ENCODE measurements around the gene PCDHA1. TPM values are rescaled to one million over a fixed set of nuclear protein-coding genes. Genes with fewer than 3 reads are reported as not detected.
"Not testable (repeated sequence)": the region's sequence is repeated elsewhere in the genome, so short reads cannot be mapped to it uniquely, and the experiment has no call there.

The PCDHA1 gene
- total and polyA plus RNA-seq, 2 donors (not counting 3 experiments of a cell fraction or from before 2014, with no cell fraction given) = 0.04 TPM; not detected in 1

- H3K9ac ChIP-seq (replicated peaks; ENCODE audit: extremely low read depth, insufficient read depth, low read length); H3K36me3 ChIP-seq (ENCODE audit: control insufficient read depth in 2 of 2, extremely low read depth in 1 of 2, insufficient read depth in 2 of 2, low read length in 2 of 2); intact Hi-C loops (cut with micrococcal nuclease); H3K9me3 ChIP-seq (replicated peaks; ENCODE audit: control insufficient read depth, insufficient read depth, low read length); H3K4me2 ChIP-seq (ENCODE audit: insufficient read depth, low read length); H3K27me3 ChIP-seq (ENCODE audit: control insufficient read depth in 2 of 2, insufficient read depth in 2 of 2, low read length in 2 of 2); POLR2A ChIA-PET; H3K4me3 ChIP-seq (replicated peaks in 1 of 3; ENCODE audit: insufficient read depth in 1 of 3, low read depth in 1 of 3, low read length in 3 of 3); FAIRE-seq; H3K9me1 ChIP-seq (replicated peaks; ENCODE audit: control insufficient read depth, extremely low read depth, insufficient read depth, low read length); H3K79me2 ChIP-seq (ENCODE audit: control insufficient read depth, insufficient read depth, low read length); BruUV-seq (replicated peaks); H3K4me1 ChIP-seq (ENCODE audit: control insufficient read depth, extremely low read depth, insufficient read depth, low read length); H2AFZ ChIP-seq (ENCODE audit: low read depth, low read length); H3K27ac ChIP-seq (ENCODE audit: insufficient read depth, low read depth, low read length); DNase-seq (ENCODE audit: low read depth, low spot score); dilution Hi-C loops (cut with MboI; ENCODE audit: extremely low pct_ligation_motif_present, low sequenced_read_pairs); H4K20me1 ChIP-seq (replicated peaks; ENCODE audit: control insufficient read depth, extremely low read depth, insufficient read depth, low read length): not testable (repeated sequence)
- CTCF ChIA-PET = interaction anchor here (1.3 kb wide), 1 partner anchor 206 kb away, joined by 3 read pairs; no protein-coding TSS in a partner anchor
Measured at GRCh38 chr5:140829511-140830501, 43.9 kb downstream of the PCDHA1 start.

GRCh38 chr5:140833993-140834392 lies 48.1 kb downstream of the PCDHA1 start, which contains the start of gene PCDHA7:
Gene PCDHA7, plus strand, starts transcription at chr5:140834269. Its CDS starts 115 bp downstream, at chr5:140834384.
- Histone ChIP-seq H3K9me1 (replicated peaks; ENCODE audit: control insufficient read depth, extremely low read depth, insufficient read depth, low read length) (no peaks in the 10 kb centered on the region), H3K79me2 (ENCODE audit: control insufficient read depth, insufficient read depth, low read length) (no peaks in the 10 kb centered on the region), H2AFZ (ENCODE audit: low read depth, low read length) (no peak within 1 kb of the TSS), H3K9ac (replicated peaks; ENCODE audit: extremely low read depth, insufficient read depth, low read length) (no peak within 1 kb of the TSS), H3K9me3 (replicated peaks; ENCODE audit: control insufficient read depth, insufficient read depth, low read length) (no peaks in the 10 kb centered on the region), H3K27me3 (ENCODE audit: control insufficient read depth in 2 of 2, insufficient read depth in 2 of 2, low read length in 2 of 2) (no peaks in the 10 kb centered on the region), H3K4me1 (ENCODE audit: control insufficient read depth, extremely low read depth, insufficient read depth, low read length) (no peaks in the 10 kb centered on the region), H3K4me3 (replicated peaks in 1 of 3; ENCODE audit: insufficient read depth in 1 of 3, low read depth in 1 of 3, low read length in 3 of 3) (no peak within 1 kb of the TSS), H3K4me2 (ENCODE audit: insufficient read depth, low read length) (peak within 1 kb of the TSS; percentile 22), H3K36me3 (ENCODE audit: control insufficient read depth in 2 of 2, extremely low read depth in 1 of 2, insufficient read depth in 2 of 2, low read length in 2 of 2) (no peaks in the 10 kb centered on the region), H3K27ac (ENCODE audit: insufficient read depth, low read depth, low read length) (no peak within 1 kb of the TSS), H4K20me1 (replicated peaks; ENCODE audit: control insufficient read depth, extremely low read depth, insufficient read depth, low read length) (no peaks in the 10 kb centered on the region)
- ChIA-PET CTCF (no interaction called here), POLR2A (no interaction called here)
- no TSS peak for BruUV-seq (replicated peaks)
- FAIRE-seq = no peak
- dilution Hi-C loops (cut with MboI; ENCODE audit: extremely low pct_ligation_motif_present, low sequenced_read_pairs) = no loop called here
- no peak for DNase-seq (ENCODE audit: low read depth, low spot score)
- intact Hi-C loops (cut with micrococcal nuclease) = no loop called here
- TF ChIP-seq GATA2 (IDR thresholded peaks at IDR 0.05; ENCODE audit: insufficient read depth, insufficient read length, low read depth, low read length) (no peak), JUN (IDR thresholded peaks at IDR 0.05; ENCODE audit: borderline replicate concordance, insufficient read depth, insufficient read length, low read depth) (no peak), MAX (IDR thresholded peaks at IDR 0.05; ENCODE audit: insufficient read depth, insufficient read length) (no peak), MYC (IDR thresholded peaks at IDR 0.05; ENCODE audit: low read depth, low read length) (no peak), EZH2 (IDR thresholded peaks at IDR 0.05; ENCODE audit: borderline replicate concordance, low read depth, low read length, severe bottlenecking) (no peak), CTCF (IDR thresholded peaks at IDR 0.05; ENCODE audit: extremely low read depth in 1 of 2, insufficient read depth in 1 of 2, low read depth in 1 of 2, low read length in 2 of 2) (no peak), POLR2A (IDR thresholded peaks at IDR 0.05; ENCODE audit: low read depth, low read length) (no peak), POLR2AphosphoS5 (IDR thresholded peaks at IDR 0.05; ENCODE audit: insufficient read depth, low read depth, low read length) (no peak), FOS (IDR thresholded peaks at IDR 0.05; ENCODE audit: borderline replicate concordance, insufficient read depth, low read length) (no peak)
